Measurements from ENCODE around the gene ARIH1.
"Not testable (repeated sequence)": the region's sequence is repeated elsewhere in the genome, so short reads cannot be mapped to it uniquely, and the experiment has no call there.

ARIH1 gene

GRCh38 chr15:72545156-72545555 is 71.0 kb downstream of the ARIH1 start:
- DNase-seq = no peak

GRCh38 chr15:72554471-72555425 is 80.6 kb downstream of the ARIH1 start:
- no peak for DNase-seq

- no peak for DNase-seq
These were observed 85.7 kb downstream of the ARIH1 start for GRCh38 chr15:72559781-72560180.

- no peak for DNase-seq
These were observed 86.3 kb downstream of the ARIH1 start for GRCh38 chr15:72560458-72560857.

- no peak for DNase-seq
These were observed 88.3 kb downstream of the ARIH1 start for GRCh38 chr15:72562386-72562785.

- no peak for DNase-seq
These were observed 88.7 kb downstream of the ARIH1 start for GRCh38 chr15:72562878-72563277.

- no peak for DNase-seq
These were observed 90.0 kb downstream of the ARIH1 start for GRCh38 chr15:72564091-72564490.

GRCh38 chr15:72566973-72567372 is 92.8 kb downstream of the ARIH1 start:
- no peak for DNase-seq

- DNase-seq = no peak
These were observed 95.9 kb downstream of the ARIH1 start for GRCh38 chr15:72570059-72570458.

GRCh38 chr15:72579814-72580213 is 105.7 kb downstream of the ARIH1 start:
- DNase-seq = no peak

- DNase-seq = no peak
These were observed 109.9 kb downstream of the ARIH1 start for GRCh38 chr15:72584006-72584405.

- no peak for DNase-seq
These were observed 110.9 kb downstream of the ARIH1 start for GRCh38 chr15:72585025-72585424.

GRCh38 chr15:72585476-72586058 is 111.4 kb downstream of the ARIH1 start:
- DNase-seq = no peak

- no peak for DNase-seq
These were observed 114.0 kb downstream of the ARIH1 start for GRCh38 chr15:72588096-72588495.

- DNase-seq = no peak
These were observed 116.3 kb downstream of the ARIH1 start for GRCh38 chr15:72590427-72590826.

GRCh38 chr15:72591361-72591760 is 117.2 kb downstream of the ARIH1 start:
- DNase-seq = no peak

- no peak for DNase-seq
These were observed 118.0 kb downstream of the ARIH1 start for GRCh38 chr15:72592097-72592496.

- DNase-seq = no peak
These were observed 118.5 kb downstream of the ARIH1 start for GRCh38 chr15:72592676-72593075.

GRCh38 chr15:72593838-72594237 is 119.7 kb downstream of the ARIH1 start:
- no peak for DNase-seq

GRCh38 chr15:72599855-72600464 is 125.8 kb downstream of the ARIH1 start:
- peak in 1 of 2 donors; percentile 3 for DNase-seq

GRCh38 chr15:72604794-72605193 is 130.7 kb downstream of the ARIH1 start:
- no peak for DNase-seq

GRCh38 chr15:72608084-72608483 is 134.0 kb downstream of the ARIH1 start:
- not testable (repeated sequence) for DNase-seq

GRCh38 chr15:72609862-72610261 is 135.7 kb downstream of the ARIH1 start:
- no peak for DNase-seq

GRCh38 chr15:72612324-72612723 is 138.2 kb downstream of the ARIH1 start:
- DNase-seq = not testable (repeated sequence)
